Activated CD8-positive, alpha-beta memory T cell treated with anti-CD3 and anti-CD28 coated beads, Interleukin-2, amount 50 U/mL, for 48 hours (primary cell): ENCODE measurements around the gene KLHL3.

ENCODE experiments used
- DNase-seq: peaks from one replicate; pipeline ENCODE4 v3.0.0-alpha.2; 2020

Gene KLHL3

DNA sequence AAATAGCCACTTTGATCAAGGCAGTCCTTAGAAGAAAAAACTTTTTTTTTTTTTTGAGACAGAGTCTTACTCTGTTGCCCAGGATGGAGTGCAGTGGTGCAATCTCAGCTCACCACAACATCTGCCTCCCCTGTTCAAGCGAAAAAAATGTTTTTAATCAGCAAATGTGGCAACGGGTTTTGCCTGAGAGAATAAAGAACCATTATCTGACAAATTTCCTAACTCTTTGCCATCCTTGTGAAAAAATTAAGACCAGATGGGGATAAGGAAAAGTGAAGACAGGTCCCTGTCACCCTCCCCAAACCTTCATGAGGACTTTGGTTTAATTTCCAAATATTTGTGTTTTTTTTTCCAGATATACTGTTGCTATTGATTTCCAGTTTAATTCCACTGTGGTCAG lies 129.5 kb downstream of the KLHL3 start:
- DNase-seq, result no peak

DNA sequence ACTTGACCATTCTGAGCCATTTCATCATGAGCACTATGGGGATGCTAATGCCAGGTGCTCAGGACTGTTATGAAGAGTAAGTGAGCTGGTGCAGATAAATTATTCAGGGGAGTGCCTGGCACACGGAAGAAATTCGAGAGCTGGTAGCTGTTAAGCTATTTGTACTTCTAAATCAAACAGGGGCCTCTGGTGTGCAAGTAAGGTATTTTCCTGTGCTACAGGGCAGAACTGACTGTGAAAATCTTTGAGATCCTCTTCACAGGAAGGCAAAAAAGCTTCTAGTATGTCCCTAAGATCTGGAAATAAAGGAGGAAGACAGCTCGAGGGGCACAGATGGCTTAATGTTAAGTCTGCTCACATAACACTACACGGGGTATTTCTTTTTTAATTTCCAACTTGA lies 130.5 kb downstream of the KLHL3 start:
- no peak for DNase-seq

DNA sequence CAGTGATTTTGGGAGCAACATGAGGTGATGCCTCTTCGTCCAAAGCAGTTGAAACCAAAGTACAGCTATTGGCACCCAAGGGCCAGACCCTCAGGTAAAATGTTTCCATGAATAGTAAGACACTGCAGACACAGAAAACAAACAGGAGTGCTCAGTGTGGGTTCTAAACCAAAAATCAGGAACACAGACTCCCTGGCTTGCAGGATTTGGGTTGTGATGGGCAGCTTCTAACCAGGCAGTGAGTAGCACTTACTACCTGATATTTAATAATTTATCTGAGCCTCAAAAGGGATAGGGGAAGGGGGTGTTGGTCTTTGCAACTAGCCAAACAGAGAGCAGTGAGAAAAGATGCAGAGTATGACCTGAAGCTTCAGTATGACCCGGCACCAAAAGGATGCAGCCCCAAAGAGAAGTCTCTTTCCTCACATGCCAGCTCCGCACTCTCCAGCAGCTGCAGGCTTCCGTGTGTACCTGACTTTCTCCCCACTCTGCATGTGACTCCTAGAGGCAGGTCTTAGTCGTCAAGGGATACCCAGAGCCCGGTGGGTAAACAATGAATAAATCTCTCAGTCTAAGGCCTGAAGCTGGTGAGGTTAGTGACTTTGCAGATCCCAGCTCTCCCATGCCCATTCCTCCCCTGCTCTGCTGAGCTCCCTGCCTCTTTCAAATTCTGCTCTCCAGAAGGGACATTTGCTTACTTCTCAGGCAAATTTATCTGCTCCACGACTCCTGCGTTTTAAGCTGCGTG lies 131.4 kb downstream of the KLHL3 start:
- no peak for DNase-seq

DNA sequence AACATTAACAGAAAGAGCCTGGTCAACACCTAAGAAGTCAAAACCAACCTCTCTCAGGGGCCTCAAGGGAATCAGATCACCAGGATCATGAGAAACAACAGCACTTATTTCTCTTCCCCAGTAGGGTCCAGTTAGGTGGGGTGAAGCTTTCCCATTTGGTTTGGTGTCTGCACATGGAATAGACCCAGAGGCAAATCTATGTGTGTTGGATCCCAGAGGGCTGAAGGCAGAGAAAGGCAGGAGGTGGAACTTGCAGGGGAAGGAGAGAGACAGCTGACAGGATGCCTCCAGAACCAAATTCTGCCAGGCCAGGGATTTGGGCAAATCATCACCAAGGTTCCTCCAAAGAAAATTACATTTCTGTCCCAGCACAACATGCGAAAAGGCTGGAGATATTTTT lies 132.0 kb downstream of the KLHL3 start:
- no peak for DNase-seq

DNA sequence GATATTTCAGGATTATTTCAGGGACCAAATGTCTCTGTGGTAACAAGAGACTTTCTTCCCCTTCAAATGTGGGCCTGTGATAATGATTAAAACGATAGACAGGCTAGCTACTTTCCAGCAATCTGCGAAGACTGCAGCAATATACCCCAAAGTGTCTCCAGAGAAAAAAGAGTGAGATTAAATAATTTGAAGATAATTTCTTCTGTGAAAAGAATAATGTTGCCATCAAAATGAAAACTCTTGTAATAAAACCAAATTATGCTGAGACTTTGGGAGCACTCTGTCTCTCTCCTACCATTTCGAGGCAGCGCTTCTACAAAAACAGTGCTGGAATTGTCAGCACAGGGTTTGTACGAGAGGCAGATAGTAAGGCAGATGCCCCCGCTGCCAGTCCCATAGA lies 132.5 kb downstream of the KLHL3 start:
- DNase-seq, result no peak

DNA sequence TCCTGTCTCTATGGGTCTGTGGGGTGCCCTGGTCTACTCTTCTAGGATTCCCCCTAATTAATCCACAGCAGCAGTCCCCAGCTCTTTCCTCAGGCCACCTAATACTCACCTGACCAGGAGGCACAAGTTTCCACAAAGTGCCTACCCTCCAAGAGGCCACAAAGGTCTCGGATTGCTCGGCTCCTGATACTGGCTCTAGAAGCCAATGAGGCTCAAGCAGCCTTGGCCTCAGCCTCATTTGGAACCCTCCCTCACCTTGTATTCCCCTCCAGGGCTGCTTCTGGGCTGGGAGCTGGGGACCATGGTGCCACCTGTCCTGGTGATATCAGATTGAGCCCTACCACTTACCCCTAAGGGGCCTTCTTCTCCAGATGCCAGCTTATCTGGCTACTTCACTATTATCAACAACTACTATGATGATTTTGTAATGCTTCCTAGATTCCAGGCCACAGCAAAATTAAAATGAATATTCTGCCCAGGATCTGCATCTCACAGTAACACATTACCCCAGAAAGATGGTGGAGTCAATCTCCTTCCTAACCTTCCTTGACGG lies 133.1 kb downstream of the KLHL3 start:
- no peak for DNase-seq

DNA sequence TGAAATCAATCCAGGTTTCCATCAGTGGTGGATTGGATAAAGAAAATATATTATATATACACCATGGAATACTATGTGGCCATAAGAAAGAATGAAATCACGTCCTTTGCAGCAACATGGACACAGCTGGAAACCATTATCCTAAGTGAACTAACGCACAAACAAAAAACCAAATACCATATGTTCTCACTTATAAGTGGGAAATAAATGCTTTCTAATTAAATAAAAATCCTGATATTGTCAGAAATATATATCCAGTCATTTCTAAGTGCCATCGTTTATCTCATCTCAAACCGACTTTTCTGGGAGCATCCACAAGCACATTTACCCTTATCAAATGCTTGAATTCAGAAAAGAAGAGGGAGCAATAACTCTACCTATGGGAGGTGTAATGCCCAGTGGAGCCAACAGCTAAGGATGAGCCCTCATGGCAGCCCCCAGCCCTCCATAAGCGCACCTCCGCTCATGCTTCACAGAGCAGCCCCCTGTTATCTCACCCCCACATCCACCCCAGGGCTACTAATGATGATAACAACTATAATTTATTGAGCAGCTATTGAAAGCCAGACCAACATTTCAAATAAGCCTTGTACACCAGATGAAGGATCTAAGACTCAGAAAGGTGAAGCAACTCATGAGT lies 135.0 kb downstream of the KLHL3 start:
- DNase-seq, result no peak

DNA sequence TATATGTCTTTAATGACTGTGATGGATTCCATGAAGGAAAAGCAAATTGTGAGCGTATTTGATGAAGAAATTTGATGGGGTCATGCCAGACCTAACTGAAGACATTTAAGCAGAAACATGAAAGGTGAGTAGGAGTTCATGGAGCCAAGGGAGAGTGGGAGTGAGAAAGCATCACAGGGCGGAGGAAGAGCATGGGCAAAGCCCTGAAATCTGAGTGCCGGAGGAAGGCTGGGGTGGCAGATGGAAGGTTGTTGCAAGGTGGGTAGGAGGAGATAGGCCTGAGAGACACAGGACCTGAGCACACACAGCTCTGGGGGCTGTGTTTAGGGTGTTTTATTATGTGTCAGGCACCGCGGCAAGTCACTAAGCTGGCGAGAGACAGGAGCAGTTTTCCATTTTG lies 136.4 kb downstream of the KLHL3 start:
- no peak for DNase-seq

DNA sequence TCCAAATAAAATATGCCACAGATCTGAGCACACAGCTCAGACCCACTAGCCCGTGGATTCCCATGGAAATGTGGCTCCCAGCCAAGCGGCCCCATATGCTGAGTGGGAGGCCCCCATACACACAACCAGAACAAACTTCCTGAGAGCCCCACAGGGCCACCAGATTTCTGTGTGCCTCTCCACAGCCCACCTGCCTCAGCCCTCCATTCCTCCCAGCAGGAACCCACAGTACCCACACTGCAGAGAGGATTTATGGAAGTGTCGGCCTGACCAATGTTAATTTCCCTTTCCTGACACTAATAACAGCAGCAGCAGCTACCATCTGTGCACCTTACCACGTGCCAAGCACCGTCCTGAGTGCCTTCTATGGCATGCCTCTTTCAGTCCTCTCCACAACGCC lies 137.5 kb downstream of the KLHL3 start:
- DNase-seq, result no peak

DNA sequence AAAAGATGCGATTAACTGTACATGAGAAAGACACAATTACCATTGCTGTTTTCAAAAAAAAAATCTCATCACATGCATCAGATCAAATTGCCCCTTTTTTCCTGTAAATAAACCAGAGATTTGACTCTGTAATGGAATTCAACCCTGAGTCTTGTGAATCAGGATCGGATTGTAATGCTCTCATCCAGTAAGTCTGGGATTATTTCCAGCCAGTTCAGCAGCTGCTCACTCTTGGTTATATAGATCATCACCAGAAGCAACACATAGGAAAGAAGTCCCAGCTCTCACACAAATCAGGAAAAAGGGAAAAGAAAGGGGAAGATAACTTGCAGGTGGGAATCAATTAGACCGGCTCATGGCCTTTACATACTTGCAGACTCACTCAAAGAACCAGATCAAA lies 138.9 kb downstream of the KLHL3 start:
- no peak for DNase-seq

DNA sequence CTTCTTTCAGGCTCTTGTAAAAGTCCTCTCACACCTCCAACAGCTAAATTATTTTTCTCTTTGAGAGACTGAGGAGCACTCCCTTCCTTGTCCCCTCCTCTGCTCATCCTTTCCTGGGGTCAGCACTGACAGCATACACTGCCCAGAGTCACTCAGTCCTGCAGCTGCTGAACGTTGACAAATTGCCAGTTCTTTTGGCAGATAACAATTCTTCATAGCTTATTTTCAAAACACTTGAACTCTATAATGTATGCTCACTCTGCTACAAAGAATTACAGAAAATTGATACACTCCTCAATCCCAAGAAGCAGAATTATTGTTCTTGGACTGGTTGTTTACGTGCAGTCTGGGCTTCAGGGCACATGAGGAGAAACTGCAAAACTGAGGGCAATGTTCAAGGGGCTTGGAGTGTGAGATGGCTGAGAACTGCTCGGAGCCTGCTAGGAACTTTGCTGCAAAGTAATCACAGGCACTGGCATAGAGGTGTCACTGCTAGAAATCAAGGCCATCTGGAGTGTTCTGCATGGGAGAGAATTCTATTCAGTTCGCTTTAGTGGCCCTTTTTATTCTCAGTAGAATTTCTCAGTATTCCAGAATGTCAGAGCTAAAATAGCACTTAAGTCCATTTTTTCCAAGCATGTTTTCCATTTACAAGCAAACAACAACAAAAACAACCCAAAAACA lies 140.4 kb downstream of the KLHL3 start:
- DNase-seq, result no peak

DNA sequence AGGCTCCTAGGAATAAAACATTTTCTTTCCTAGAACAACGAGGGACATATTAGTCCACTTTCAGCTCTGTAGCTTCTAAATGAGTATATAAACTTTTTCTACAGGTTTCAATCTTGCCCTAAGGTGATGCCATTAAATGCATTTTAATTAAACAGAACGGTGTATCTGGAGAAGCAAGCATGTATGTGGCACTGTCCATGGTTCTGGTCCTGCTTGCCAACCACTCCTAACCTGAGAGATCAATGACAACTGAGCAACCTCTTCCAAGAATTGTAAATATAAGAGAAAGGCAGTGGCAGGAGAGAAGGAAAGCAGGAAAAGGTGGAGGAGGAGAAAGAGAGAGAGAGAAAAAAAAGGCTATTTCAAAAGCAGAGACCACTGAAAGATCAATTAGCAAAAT lies 141.2 kb downstream of the KLHL3 start:
- DNase-seq, result no peak

DNA sequence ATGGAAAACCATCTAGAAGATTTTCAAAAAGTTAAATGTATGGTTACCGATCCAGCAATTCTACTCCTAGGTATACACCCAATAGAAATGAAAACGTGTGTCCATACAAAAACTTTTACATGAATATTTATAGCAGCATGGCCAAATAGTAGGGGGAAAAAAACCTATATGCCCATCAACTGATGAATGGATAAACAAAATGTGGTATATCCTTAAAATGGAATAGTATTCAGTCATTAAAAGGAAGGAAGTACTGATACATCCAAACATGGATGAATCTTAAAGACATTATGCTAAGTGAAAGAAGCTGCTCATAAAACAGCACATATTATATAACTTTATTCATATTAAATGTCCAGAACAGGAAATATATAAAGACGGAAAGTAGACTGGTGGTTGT lies 143.6 kb downstream of the KLHL3 start:
- DNase-seq, result no peak

DNA sequence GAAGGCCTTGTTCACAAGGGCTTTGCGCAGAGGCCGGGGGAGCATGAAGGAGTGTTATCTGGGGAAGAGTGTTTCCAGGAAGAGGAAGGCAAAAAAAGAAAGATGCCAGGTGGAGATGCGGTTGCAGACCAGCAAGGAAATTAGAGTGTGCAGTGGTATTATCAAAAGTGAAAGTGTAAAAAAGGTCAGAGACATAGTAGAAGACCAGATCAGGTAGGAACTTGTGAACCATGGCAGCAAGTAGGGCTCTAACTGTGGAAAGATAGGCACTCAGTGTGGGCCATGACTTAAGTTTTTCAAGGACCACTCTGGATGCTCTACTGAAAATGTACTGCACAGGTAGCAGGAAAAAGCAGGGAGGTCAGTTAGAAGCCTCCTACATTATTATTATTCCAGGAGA lies 146.7 kb downstream of the KLHL3 start:
- DNase-seq, result no peak

DNA sequence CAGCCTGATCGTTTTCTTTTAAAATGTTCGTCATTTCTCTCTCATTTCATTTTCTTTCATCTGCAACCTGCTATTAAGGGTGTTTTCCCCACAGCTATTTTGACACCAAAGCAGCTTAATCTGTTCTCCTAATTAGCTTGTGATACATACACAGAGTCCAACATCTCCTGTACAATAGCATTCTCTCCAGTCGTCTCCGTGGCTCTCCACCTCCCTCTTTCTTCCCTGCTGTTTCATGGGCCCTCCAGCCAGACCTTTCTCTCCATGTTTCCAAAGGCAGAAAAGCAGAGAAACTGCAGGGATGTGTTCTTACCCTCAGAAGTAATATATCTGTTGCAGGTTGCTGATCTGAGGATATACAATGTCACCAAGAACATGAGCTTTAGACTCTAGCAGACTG lies 148.0 kb downstream of the KLHL3 start:
- DNase-seq, result no peak

DNA sequence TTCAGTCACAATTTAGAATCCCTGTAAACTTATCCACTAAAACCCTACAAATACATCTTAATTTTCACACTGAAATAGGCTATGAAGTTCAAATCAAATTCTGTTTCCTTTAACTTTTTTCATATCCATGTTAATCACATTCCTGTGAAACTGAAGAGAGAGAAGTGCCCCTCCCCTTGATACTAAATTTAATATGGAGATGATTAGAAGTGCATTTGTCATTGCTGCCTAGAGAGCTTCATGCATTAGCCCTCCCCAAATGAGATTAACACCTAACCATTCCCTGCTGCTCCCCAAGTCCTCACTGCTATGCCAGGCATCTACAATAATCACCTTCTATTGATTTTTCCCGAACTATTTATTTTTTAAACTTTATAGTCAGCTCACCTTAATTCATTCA lies 151.6 kb downstream of the KLHL3 start:
- no peak for DNase-seq

DNA sequence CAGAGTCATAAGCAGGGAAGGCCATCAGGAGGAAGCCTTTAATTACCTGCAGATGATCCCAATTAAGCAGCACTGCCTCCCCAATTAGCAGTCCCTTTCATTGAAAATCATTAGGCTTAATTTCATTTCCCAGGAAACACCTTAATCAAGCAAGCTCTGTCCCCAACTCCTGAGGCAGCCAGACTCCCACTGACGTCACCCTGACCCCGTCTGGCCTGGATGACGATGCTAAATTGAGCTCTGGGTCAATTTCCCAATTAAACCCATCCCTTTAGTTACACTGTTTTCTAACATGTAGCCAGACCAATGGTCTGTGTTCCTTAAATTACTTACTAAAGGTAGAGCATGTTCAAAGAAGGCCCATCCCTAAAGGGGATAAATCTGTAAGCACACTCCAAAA lies 152.8 kb downstream of the KLHL3 start:
- no peak for DNase-seq

DNA sequence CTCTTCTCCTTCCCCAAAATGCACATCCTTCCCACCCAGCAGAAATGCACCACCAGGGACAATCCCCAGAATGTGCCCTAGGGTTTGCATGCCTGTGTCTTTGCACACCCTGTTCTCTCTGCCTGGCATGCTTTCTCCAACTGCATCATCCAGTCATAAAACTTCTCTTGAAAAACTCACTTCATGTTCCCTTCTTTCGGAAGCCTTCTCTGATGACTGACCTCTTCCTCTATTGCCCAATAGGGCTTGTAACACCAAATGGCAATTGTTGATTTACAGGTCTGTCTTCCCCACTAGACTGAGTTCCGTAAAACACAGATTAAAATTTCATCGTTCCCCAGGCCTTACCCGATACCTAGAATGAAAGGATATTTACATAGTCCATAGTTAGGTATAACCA lies 153.7 kb downstream of the KLHL3 start:
- DNase-seq, result no peak

DNA sequence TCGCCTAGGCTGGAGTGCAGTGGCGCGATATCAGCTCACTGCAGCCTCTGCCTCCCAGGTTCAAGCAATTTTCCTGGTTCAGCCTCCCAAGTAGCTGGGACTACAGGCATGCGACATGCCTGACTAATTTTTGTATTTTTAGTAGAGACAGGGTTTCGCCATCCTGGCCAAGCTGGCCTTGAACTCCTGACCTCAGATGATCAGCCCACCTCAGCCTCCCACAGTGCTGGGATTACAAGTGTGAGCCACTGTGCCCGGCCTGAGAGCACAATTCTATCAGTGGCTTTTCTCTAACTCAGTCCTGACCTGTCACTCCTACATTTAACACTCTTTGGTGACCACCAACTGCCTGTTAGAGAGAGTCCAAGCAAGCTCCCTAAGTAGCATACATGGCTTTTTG lies 154.1 kb downstream of the KLHL3 start:
- DNase-seq, result no peak

DNA sequence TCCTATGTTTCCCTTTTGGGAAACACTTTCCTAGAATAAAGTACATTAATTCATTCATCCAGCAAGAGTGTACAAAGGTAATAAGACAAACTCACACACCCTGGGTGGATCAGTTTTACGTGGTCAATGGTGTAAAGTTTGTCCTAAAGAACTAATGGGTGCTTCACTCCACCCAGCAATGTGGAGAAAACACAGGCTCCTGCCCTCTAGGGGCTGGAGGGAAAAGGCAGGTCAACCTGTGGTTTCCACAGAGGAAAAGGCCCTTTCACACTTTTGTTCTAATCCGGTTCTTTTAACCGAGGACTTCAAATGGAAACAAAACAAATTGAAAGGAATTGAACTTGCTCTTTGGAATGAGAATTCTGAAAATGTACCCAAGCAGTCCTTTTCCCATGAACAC lies 155.9 kb downstream of the KLHL3 start:
- no peak for DNase-seq

DNA sequence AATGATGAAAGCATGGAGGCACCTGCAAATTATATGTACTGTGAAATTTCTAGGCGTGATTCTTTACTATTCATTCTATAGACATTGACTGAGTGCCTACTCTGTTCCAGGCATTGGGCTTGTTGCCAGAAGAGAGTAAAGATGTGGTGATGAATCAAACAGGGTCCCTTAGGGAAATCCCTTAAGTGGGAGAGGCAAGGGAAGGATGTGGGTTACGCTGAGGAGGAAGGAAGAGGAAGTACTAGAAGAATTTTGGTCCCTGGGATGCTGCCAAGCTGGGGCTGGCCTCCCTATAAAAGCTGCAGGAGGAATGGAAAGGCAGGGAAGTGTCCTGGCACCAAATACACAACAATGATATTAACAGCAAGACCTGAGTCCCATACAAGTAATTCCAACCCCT lies 160.0 kb downstream of the KLHL3 start:
- no peak for DNase-seq

DNA sequence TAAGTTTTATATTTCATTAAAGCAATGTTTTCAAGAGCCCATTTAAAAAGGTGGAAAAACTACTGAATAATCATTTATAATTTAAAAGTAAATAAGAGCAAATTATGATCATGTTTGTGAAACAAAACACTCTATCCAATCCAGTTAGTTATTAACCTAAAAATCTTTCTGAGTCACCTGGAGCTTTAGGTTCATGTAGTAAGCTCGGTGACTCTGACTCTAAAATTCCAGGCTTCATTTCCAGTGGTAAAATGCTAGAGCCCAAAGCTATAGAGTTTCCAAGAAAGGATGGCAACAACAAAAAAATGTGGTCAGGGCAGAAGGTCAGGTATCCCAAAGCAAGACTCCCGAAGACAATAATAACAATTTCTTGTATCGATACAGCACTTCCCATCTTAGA lies 160.7 kb downstream of the KLHL3 start:
- no peak for DNase-seq

DNA sequence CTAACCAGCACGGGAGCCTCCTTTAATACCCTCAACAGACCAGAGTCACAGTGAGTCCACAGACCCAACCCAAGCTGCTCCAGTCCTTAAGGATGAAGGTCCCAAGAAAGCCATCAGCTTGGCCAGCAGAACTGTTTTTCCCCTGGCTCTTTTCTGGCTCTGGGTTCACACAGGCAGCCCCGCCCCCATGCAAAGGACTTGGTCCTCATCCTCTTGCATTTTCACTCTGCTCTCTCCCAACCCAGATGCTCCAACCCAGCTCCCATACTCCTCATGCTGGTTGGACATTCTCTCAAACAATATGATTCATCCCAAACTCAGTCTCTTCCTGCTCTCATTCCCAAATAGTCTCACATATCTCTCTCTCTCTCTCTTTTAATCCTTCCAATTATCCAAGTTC lies 162.5 kb downstream of the KLHL3 start:
- no peak for DNase-seq

DNA sequence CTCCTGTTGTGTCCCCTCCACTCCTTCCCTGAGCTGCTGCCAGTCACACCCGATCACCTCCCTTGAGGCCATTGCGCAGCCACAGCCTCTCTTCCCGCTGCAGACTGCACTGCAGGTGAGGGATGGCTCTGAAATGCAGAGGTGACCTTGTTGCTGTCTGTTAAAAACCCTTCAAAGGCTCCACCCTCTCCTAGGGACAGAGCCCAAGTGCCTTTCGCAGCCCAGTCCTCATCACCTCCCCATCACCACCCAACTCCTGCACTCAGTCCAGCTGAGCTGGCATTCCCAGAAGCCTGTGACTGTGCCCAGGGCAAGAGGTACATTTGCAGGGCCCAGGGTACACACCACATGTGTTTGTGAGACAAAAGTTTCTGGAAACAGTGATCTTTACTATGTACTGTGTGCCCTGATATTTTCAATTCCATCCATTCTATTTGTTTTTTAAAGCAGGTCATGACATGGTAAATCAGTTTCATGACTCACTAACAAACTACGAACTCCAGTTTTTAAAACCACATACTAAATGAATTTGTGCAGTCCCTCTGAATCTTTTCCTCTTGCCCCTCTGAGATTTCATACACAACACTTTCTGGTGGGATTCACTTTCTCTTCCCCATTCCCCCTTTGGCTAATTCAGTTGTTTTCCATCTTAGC lies 163.7 kb downstream of the KLHL3 start:
- DNase-seq, result no peak
